K562 (cell line): ENCODE measurements around the gene ARMC7. TPM values are rescaled to one million over a fixed set of nuclear protein-coding genes. Genes with fewer than 3 reads are reported as not detected.
"Not testable (repeated sequence)": the region's sequence is repeated elsewhere in the genome, so short reads cannot be mapped to it uniquely, and the experiment has no call there.

Experiments used
- ATAC-seq: fragments of 200-7000 bp; cut with Tn5 transposase; 3 replicates; pipeline ENCODE4 v1.9.1; 2020; ENCODE audit warnings: moderate library complexity
- BruUV-seq: library from RNA; stranded (reverse); fragments of 400-500 nt; replicated peaks from 2 replicates; lab custom pipeline; 2021; lab: Mats Ljungman, UMichigan
- CTCF ChIA-PET: fragments of 300-600 bp; formaldehyde crosslinking; extraction: SDS; loops from one replicate; lab custom pipeline; 2021; ENCODE audit warnings: low intra/inter-chr PET ratio; lab: Yijun Ruan, JAX
- POLR2A ChIA-PET: fragments of 300-600, 350-650 bp; sonication (Branson Sonifier 250); formaldehyde crosslinking; extraction: SDS; loops from one replicate; lab custom pipeline; 2021; ENCODE audit warnings: antibody characterized with exemption, inconsistent platforms; lab: Yijun Ruan, JAX
- DNase-seq, 4 experiments: peaks; one replicate each; pipeline versions ENCODE4 v3.0.0 to v3.0.0-alpha.2; 2011 to 2018; ENCODE audit warnings: low spot score in 3 of 4, mixed read lengths in 3 of 4; ENCODE audit errors: extremely low read depth in 1 of 4
- FAIRE-seq: peaks from 2 replicates; lab custom pipeline; 2011; peaks lifted over from hg19 to GRCh38; lab: Jason Lieb, UNC
- H2AFZ ChIP-seq: 2 replicates; pipeline ENCODE4 v1.6.0; 2011; ENCODE audit warnings: low read depth, low read length, control low read depth, inconsistent platforms
- H3K27ac ChIP-seq: fragments of 200-600 bp; 3 replicates; pipeline ENCODE4 v1.8.0; 2011; ENCODE audit warnings: low read depth, mild to moderate bottlenecking, control low read depth, inconsistent platforms, low read length, moderate library complexity, mixed read lengths; ENCODE audit errors: extremely low read depth
- H3K27me3 ChIP-seq, 2 experiments: fragments of 300-600 bp in 1 of 2; 2 replicates in 1 of 2; 3 replicates in 1 of 2; pipeline versions ENCODE4 v1.6.0 to v1.8.0; 2011; ENCODE audit warnings: inconsistent platforms in 2 of 2, low read length in 2 of 2, mild to moderate bottlenecking in 1 of 2, mixed read lengths in 1 of 2, moderate library complexity in 1 of 2; ENCODE audit not compliant: control insufficient read depth in 2 of 2, insufficient read depth in 2 of 2
- H3K36me3 ChIP-seq: fragments of 300-600 bp; 3 replicates; pipeline ENCODE4 v1.8.0; 2011; ENCODE audit warnings: mild to moderate bottlenecking, low read length, inconsistent platforms; ENCODE audit not compliant: control insufficient read depth, insufficient read depth
- H3K4me1 ChIP-seq, 2 experiments: fragments of 200-600 bp in 1 of 2; replicated peaks in 1 of 2; 2 replicates in 1 of 2; 3 replicates in 1 of 2; pipeline versions ENCODE4 v1.5.1 to v1.8.0; 2011; ENCODE audit warnings: inconsistent platforms in 2 of 2, low read length in 2 of 2, mild to moderate bottlenecking in 1 of 2, mixed read lengths in 1 of 2, moderate library complexity in 1 of 2; ENCODE audit not compliant: control insufficient read depth in 2 of 2, insufficient read depth in 2 of 2
- H3K4me2 ChIP-seq: 2 replicates; pipeline ENCODE4 v1.6.1; 2011; ENCODE audit warnings: low read length, control low read depth, inconsistent platforms, mixed read lengths; ENCODE audit not compliant: insufficient read depth
- H3K4me3 ChIP-seq: fragments of 200-600 bp; sonication (generic), shearing (Covaris generic); 2 replicates; pipeline ENCODE4 v1.5.1; 2016; ENCODE audit warnings: control low read depth, inconsistent platforms
- H3K79me2 ChIP-seq: fragments of 200-600 bp; 3 replicates; pipeline ENCODE4 v1.8.0; 2011; ENCODE audit warnings: low read length, inconsistent platforms; ENCODE audit not compliant: control insufficient read depth, insufficient read depth
- H3K9ac ChIP-seq, 2 experiments: 2 replicates each; pipeline versions ENCODE4 v1.6.0 to v1.6.1; 2011; ENCODE audit warnings: low read depth in 2 of 2, low read length in 2 of 2, control low read depth in 1 of 2, inconsistent platforms in 1 of 2, mild to moderate bottlenecking in 1 of 2, mixed read lengths in 1 of 2; ENCODE audit not compliant: insufficient read depth in 1 of 2
- H3K9me1 ChIP-seq: one replicate; pipeline ENCODE4 v1.6.0; 2011; ENCODE audit warnings: inconsistent platforms, mild to moderate bottlenecking, low read length, moderate library complexity; ENCODE audit not compliant: control insufficient read depth, insufficient read depth
- H3K9me3 ChIP-seq: replicated peaks from 2 replicates; pipeline ENCODE4 v1.5.1; 2011; ENCODE audit warnings: low read depth, low read length, inconsistent platforms; ENCODE audit not compliant: control insufficient read depth, insufficient read depth
- H4K20me1 ChIP-seq: replicated peaks from 2 replicates; pipeline ENCODE4 v1.6.1; 2011; ENCODE audit warnings: low read length, inconsistent platforms, mixed read lengths; ENCODE audit not compliant: control insufficient read depth, insufficient read depth
- ATF3 ChIP-seq, 2 experiments: fragments of 450-650 bp in 1 of 2; sonication (generic) in 1 of 2; formaldehyde crosslinking in 1 of 2; IDR thresholded peaks in 1 of 2; conservative IDR thresholded peaks in 1 of 2; 2 replicates each; pipeline versions ENCODE4 v1.6.1 to v1.8.1; 2016 to 2023; ENCODE audit warnings: mild to moderate bottlenecking in 2 of 2, moderate library complexity in 2 of 2, inconsistent platforms in 1 of 2, missing genetic modification reagents in 1 of 2
- CEBPB ChIP-seq: fragments of 450-650 bp; IDR thresholded peaks from 2 replicates; pipeline ENCODE4 v1.6.1; 2016; ENCODE audit warnings: missing genetic modification characterization, missing compliant biosample characterization
- CEBPG ChIP-seq, 3 experiments: fragments of 200-800 bp in 1 of 3; sonication (Bioruptor generic) in 1 of 3; sonication (generic) in 1 of 3; formaldehyde crosslinking in 1 of 3; IDR thresholded peaks in 2 of 3; conservative IDR thresholded peaks in 1 of 3; 2 replicates each; pipeline versions ENCODE4 v1.6.1 to v1.8.0; 2016 to 2022; ENCODE audit warnings: missing compliant biosample characterization in 2 of 3, missing genetic modification characterization in 2 of 3, mild to moderate bottlenecking in 1 of 3, missing genetic modification reagents in 1 of 3
- WGBS: fragments of 100-300 bp; shearing (Covaris generic); methylation state at CpG from one replicate; pipeline ENCODE4 v1.1.6; 2016; ENCODE audit warnings: low coverage, mixed read lengths; ENCODE audit not compliant: insufficient coverage; ENCODE audit errors: missing lambda C conversion rate; 5-methylcytosine and 5-hydroxymethylcytosine counted together
- in situ Hi-C: fragments of 300-500 bp; cut with MboI; formaldehyde crosslinking; loops from 4 replicates; pipeline ENCODE4 v1.15.0; 2018; ENCODE audit warnings: inconsistent platforms, mixed read lengths
- intact Hi-C: fragments of 100-400 bp; cut with micrococcal nuclease; formaldehyde crosslinking; loops from 2 replicates; pipeline ENCODE4 v1.14.2; 2022
- polyA plus RNA-seq, 8 experiments: library from polyadenylated mRNA; depleted of rRNA in 4 of 8; stranded (reverse) in 5 of 8; unstranded in 3 of 8; fragments of >200 nt; fragmentation: Nextera tagmentation in 2 of 8; fragmentation: Illumina TruSeq in 1 of 8; extraction: Ambion mirVana in 2 of 8; extraction: Trizol in 1 of 8; gene quantifications; 2 replicates each; pipeline versions ENCODE4 v1.2.1 to v1.2.3, GENCODE V29; 2011 to 2014; ENCODE audit warnings: inconsistent platforms in 1 of 8, missing spikeins in 1 of 8
- total RNA-seq, 7 experiments: library from RNA; depleted of rRNA in 6 of 7; stranded (reverse); fragments of >200 nt in 6 of 7; fragmentation: Illumina TruSeq in 2 of 7; extraction: Trizol in 2 of 7; gene quantifications; 2 replicates each; pipeline versions ENCODE4 v1.2.1 to v1.2.3, GENCODE V29; 2011 to 2021; ENCODE audit warnings: low replicate concordance in 1 of 7

The ARMC7 gene
- total and polyA plus RNA-seq, 9 of the 15 experiments (the other 6 are each of a cell fraction or from before 2014, with no cell fraction given) = 1.4 to 15.2 (median 5.9) TPM

GRCh38 chr17:75127936-75128335, 18.2 kb downstream of the ARMC7 start:
- BruUV-seq; H3K27ac ChIP-seq; CTCF ChIA-PET; H3K9ac ChIP-seq; H4K20me1 ChIP-seq; H3K27me3 ChIP-seq; H3K4me2 ChIP-seq; ATAC-seq; H3K9me3 ChIP-seq; FAIRE-seq; H2AFZ ChIP-seq; DNase-seq; in situ Hi-C loops; intact Hi-C loops; H3K4me3 ChIP-seq; H3K9me1 ChIP-seq; TF ChIP-seq CEBPG (CRISPR knock-in tag; IDR thresholded peaks at IDR 0.05); ATF3 (CRISPR knock-in tag; conservative IDR thresholded peaks at IDR 0.05): not testable (repeated sequence)
- Histone ChIP-seq H3K4me1 (peaks cover 27 to 49% of the 10 kb centered on the region in 2 experiments), H3K79me2 (peaks cover 46% of the 10 kb centered on the region), H3K36me3 (peaks cover 25% of the 10 kb centered on the region; the same call in 2 of the 3 replicates)
- 89% methylated on average over 5 of the region's 5 CpGs for WGBS
- TF ChIP-seq CEBPG (tag; conservative IDR thresholded peaks at IDR 0.05 in 1 of 2, IDR thresholded peaks at IDR 0.05 in 1 of 2) = 0 out of 4 replicates have a peak, but pooled peaks have one; percentile 20 to 28
- TF ChIP-seq ATF3 (IDR thresholded peaks at IDR 0.05) = peak; percentile 59
- peak; percentile 53; the same call in 1 of the 2 replicates for TF ChIP-seq CEBPB
- POLR2A ChIA-PET = interaction anchor here (0.6 to 7.6 kb wide), 7 partner anchors 11 to 122 kb away, joined by 3 to 58 read pairs (median 4); partner anchors contain the start of gene JPT1
